ENCODE measurements around the gene C19orf33.

Gene C19orf33

GRCh38 chr19:38340927-38341326, 36.9 kb downstream of the C19orf33 start:
- Histone ChIP-seq H3K4me3 (ENCODE audit: low read depth, low read length) (no peak overlapping the region), H3K27ac (no peak overlapping the region), H3K27me3 (ENCODE audit: insufficient read depth, low read depth, severe bottlenecking) (no peaks in the 10 kb centered on the region), H3K36me3 (peaks cover 3% of the 10 kb centered on the region), H3K9me3 (ENCODE audit: severe bottlenecking) (no peaks in the 10 kb centered on the region)
- no peak for DNase-seq
- no peak for TF ChIP-seq CTCF (IDR thresholded peaks at IDR 0.05; ENCODE audit: low read depth, low read length)

GRCh38 chr19:38346837-38347236, 42.8 kb downstream of the C19orf33 start:
- TF ChIP-seq CTCF (IDR thresholded peaks at IDR 0.05; ENCODE audit: low read depth, low read length) = no peak
- no peak for DNase-seq
- H3K27ac ChIP-seq = no peak overlapping the region
- no peaks in the 10 kb centered on the region for H3K27me3 ChIP-seq (ENCODE audit: insufficient read depth, low read depth, severe bottlenecking)
- H3K4me3 ChIP-seq (ENCODE audit: low read depth, low read length) = no peak overlapping the region
- H3K36me3 ChIP-seq = no peaks in the 10 kb centered on the region; the same call in 1 of the 2 replicates
- H3K9me3 ChIP-seq (ENCODE audit: severe bottlenecking) = no peaks in the 10 kb centered on the region

- H3K36me3 ChIP-seq = no peaks in the 10 kb centered on the region; the same call in 1 of the 2 replicates
- TF ChIP-seq CTCF (IDR thresholded peaks at IDR 0.05; ENCODE audit: low read depth, low read length) = no peak
- DNase-seq = no peak
- H3K4me3 ChIP-seq (ENCODE audit: low read depth, low read length) = no peak overlapping the region
- no peaks in the 10 kb centered on the region for H3K27me3 ChIP-seq (ENCODE audit: insufficient read depth, low read depth, severe bottlenecking)
- H3K9me3 ChIP-seq (ENCODE audit: severe bottlenecking) = no peaks in the 10 kb centered on the region
- H3K27ac ChIP-seq = no peak overlapping the region
Measured at GRCh38 chr19:38350883-38351282, 46.8 kb downstream of the C19orf33 start.

GRCh38 chr19:38351865-38352395, 47.9 kb downstream of the C19orf33 start:
- H3K27ac ChIP-seq = no peak overlapping the region; the same call in 1 of the 2 replicates
- peak; percentile 35; the same call in 1 of the 2 replicates for TF ChIP-seq CTCF (IDR thresholded peaks at IDR 0.05; ENCODE audit: low read depth, low read length)
- peak; percentile 49 for DNase-seq

GRCh38 chr19:38352611-38353010, 48.6 kb downstream of the C19orf33 start:
- H3K27ac ChIP-seq = no peak overlapping the region
- DNase-seq = no peak

More at GRCh38 chr19:38351865-38352395, 47.9 kb downstream of the C19orf33 start:
- Histone ChIP-seq H3K27me3 (ENCODE audit: insufficient read depth, low read depth, severe bottlenecking) (no peaks in the 10 kb centered on the region), H3K36me3 (no peaks in the 10 kb centered on the region), H3K9me3 (ENCODE audit: severe bottlenecking) (no peaks in the 10 kb centered on the region), H3K4me3 (ENCODE audit: low read depth, low read length) (no peak overlapping the region)

More at GRCh38 chr19:38352611-38353010, 48.6 kb downstream of the C19orf33 start:
- Histone ChIP-seq H3K27me3 (ENCODE audit: insufficient read depth, low read depth, severe bottlenecking) (no peaks in the 10 kb centered on the region), H3K36me3 (no peaks in the 10 kb centered on the region), H3K9me3 (ENCODE audit: severe bottlenecking) (no peaks in the 10 kb centered on the region), H3K4me3 (ENCODE audit: low read depth, low read length) (no peak overlapping the region)
- TF ChIP-seq CTCF (IDR thresholded peaks at IDR 0.05; ENCODE audit: low read depth, low read length) = no peak
